HepG2 (cell line): Measurements from ENCODE around the gene TPM2. TPM values are rescaled to one million over a fixed set of nuclear protein-coding genes. Genes with fewer than 3 reads are reported as not detected.
A peak's percentile ranks its signal among the peaks of the same experiment; 100 is the strongest.

Experiments used
- ATAC-seq: fragments of 200-7000 bp; cut with Tn5 transposase; 3 replicates; pipeline ENCODE4 v1.9.1; 2020; ENCODE audit warnings: mild to moderate bottlenecking, moderate library complexity
- BruUV-seq: library from RNA; stranded (reverse); fragments of 400-500 nt; replicated peaks from 2 replicates; lab custom pipeline; 2021; lab: Mats Ljungman, UMichigan
- CTCF ChIA-PET: fragments of 300-600 bp; formaldehyde crosslinking; extraction: SDS; loops from one replicate; lab custom pipeline; 2021; ENCODE audit warnings: low total read pairs, inconsistent platforms, low intra/inter-chr PET ratio; lab: Yijun Ruan, JAX
- POLR2A ChIA-PET: fragments of 350-600 bp; sonication (Branson Sonifier 250); formaldehyde crosslinking; loops from one replicate; lab custom pipeline; 2020; ENCODE audit warnings: antibody characterized with exemption, inconsistent platforms; lab: Yijun Ruan, JAX
- DNase-seq: peaks from one replicate; pipeline ENCODE4 v3.0.0-alpha.2; 2015; ENCODE audit warnings: low spot score
- FAIRE-seq: peaks from 3 replicates; lab custom pipeline; 2011; peaks lifted over from hg19 to GRCh38; lab: Jason Lieb, UNC
- H2AFZ ChIP-seq: one replicate; pipeline ENCODE4 v1.6.1; 2011; ENCODE audit warnings: low read length, inconsistent platforms
- H3K27ac ChIP-seq: fragments of 300-600 bp; 3 replicates; pipeline ENCODE4 v1.8.0; 2011; ENCODE audit warnings: mixed run types, mild to moderate bottlenecking, mixed read lengths, low read length, inconsistent platforms; ENCODE audit not compliant: insufficient read depth; ENCODE audit errors: extremely low read length
- H3K27me3 ChIP-seq, 2 experiments: fragments of 200-600 bp in 1 of 2; 2 replicates in 1 of 2; 3 replicates in 1 of 2; pipeline versions ENCODE4 v1.6.0 to v1.8.0; 2011; ENCODE audit warnings: low read length in 2 of 2, mild to moderate bottlenecking in 2 of 2, moderate library complexity in 2 of 2, inconsistent platforms in 1 of 2; ENCODE audit not compliant: insufficient read depth in 2 of 2, control insufficient read depth in 1 of 2
- H3K36me3 ChIP-seq, 2 experiments: fragments of 200-600 bp in 1 of 2; replicated peaks in 1 of 2; 2 replicates in 1 of 2; 3 replicates in 1 of 2; pipeline versions ENCODE4 v1.5.1 to v1.8.0; 2011; ENCODE audit warnings: low read length in 2 of 2, inconsistent platforms in 1 of 2; ENCODE audit not compliant: insufficient read depth in 2 of 2, control insufficient read depth in 1 of 2
- H3K4me1 ChIP-seq: 2 replicates; pipeline ENCODE4 v1.5.1; 2012; ENCODE audit warnings: low read length, inconsistent platforms; ENCODE audit not compliant: insufficient read depth
- H3K4me2 ChIP-seq: 2 replicates; pipeline ENCODE4 v1.6.0; 2011; ENCODE audit warnings: low read depth, low read length, inconsistent platforms
- H3K4me3 ChIP-seq, 3 experiments: fragments of 200-600 bp in 1 of 3; sonication (generic), shearing (Covaris generic) in 1 of 3; replicated peaks in 1 of 3; 2 replicates each; pipeline ENCODE4 v1.5.1; 2011 to 2016; ENCODE audit warnings: low read length in 3 of 3, inconsistent platforms in 2 of 3, low read depth in 2 of 3, mild to moderate bottlenecking in 2 of 3, control low read depth in 1 of 3, mixed read lengths in 1 of 3; ENCODE audit not compliant: insufficient read depth in 1 of 3
- H3K79me2 ChIP-seq: one replicate; pipeline ENCODE4 v1.6.1; 2011; ENCODE audit warnings: low read length, inconsistent platforms; ENCODE audit not compliant: insufficient read depth
- H3K9ac ChIP-seq: 2 replicates; pipeline ENCODE4 v1.6.0; 2011; ENCODE audit warnings: mild to moderate bottlenecking, low read depth, low read length, inconsistent platforms; ENCODE audit not compliant: insufficient read depth
- H3K9me3 ChIP-seq: 2 replicates; pipeline ENCODE4 v1.5.1; 2012; ENCODE audit warnings: mild to moderate bottlenecking, low read length
- H4K20me1 ChIP-seq: 2 replicates; pipeline ENCODE4 v1.6.0; 2011; ENCODE audit warnings: inconsistent platforms, mild to moderate bottlenecking, low read length, moderate library complexity; ENCODE audit not compliant: insufficient read depth
- CC2D1A ChIP-seq: sonication (generic); formaldehyde crosslinking; IDR thresholded peaks from 2 replicates; pipeline ENCODE4 v1.8.1; 2023; ENCODE audit warnings: mild to moderate bottlenecking, missing genetic modification reagents
- HHEX ChIP-seq: IDR thresholded peaks from 2 replicates; pipeline ENCODE4 v1.6.1; 2016; ENCODE audit warnings: control low read depth
- HIC2 ChIP-seq: sonication (generic); formaldehyde crosslinking; IDR thresholded peaks from 2 replicates; pipeline ENCODE4 v1.9.0; 2022; ENCODE audit warnings: low read depth, missing genetic modification reagents
- JUNB ChIP-seq: sonication (generic); formaldehyde crosslinking; IDR thresholded peaks from 2 replicates; pipeline ENCODE4 v1.8.0; 2022; ENCODE audit warnings: missing genetic modification reagents, mild to moderate bottlenecking, borderline replicate concordance
- MAZ ChIP-seq, 2 experiments: sonication (generic) in 1 of 2; formaldehyde crosslinking in 1 of 2; IDR thresholded peaks; 2 replicates each; pipeline versions ENCODE4 v1.5.0 to v1.6.1; 2012 to 2020; ENCODE audit warnings: low read depth in 2 of 2, mild to moderate bottlenecking in 2 of 2, borderline replicate concordance in 1 of 2, improper control_type of control experiment in 1 of 2, low read length in 1 of 2, missing genetic modification reagents in 1 of 2, moderate library complexity in 1 of 2
- MIER2 ChIP-seq: IDR thresholded peaks from 2 replicates; pipeline ENCODE4 v1.6.1; 2016; ENCODE audit warnings: missing biosample characterization, missing genetic modification reagents
- NAIF1 ChIP-seq: sonication (generic); formaldehyde crosslinking; IDR thresholded peaks from 2 replicates; pipeline ENCODE4 v1.5.0; 2020; ENCODE audit warnings: mild to moderate bottlenecking, missing genetic modification reagents, borderline replicate concordance
- NFRKB ChIP-seq: fragments of 450-650 bp; IDR thresholded peaks from 2 replicates; pipeline ENCODE4 v1.6.1; 2017
- ONECUT2 ChIP-seq: sonication (generic); formaldehyde crosslinking; IDR thresholded peaks from 2 replicates; pipeline ENCODE4 v1.4.0; 2020; ENCODE audit warnings: missing genetic modification reagents
- SRF ChIP-seq: IDR thresholded peaks from 2 replicates; pipeline ENCODE4 v1.6.1; 2011; ENCODE audit warnings: mild to moderate bottlenecking, low read depth, low read length, moderate library complexity
- SRSF4 ChIP-seq: fragments of 200-400 bp; formaldehyde crosslinking; IDR thresholded peaks from one replicate; pipeline ENCODE4 v1.6.1; 2018; ENCODE audit warnings: mild to moderate bottlenecking, low read depth, low read length, moderate library complexity; ENCODE audit not compliant: poor library complexity, severe bottlenecking
- TERF1 ChIP-seq: sonication (generic); formaldehyde crosslinking; IDR thresholded peaks from 2 replicates; pipeline ENCODE4 v1.8.0; 2022; ENCODE audit warnings: mild to moderate bottlenecking, missing genetic modification reagents, moderate library complexity
- YEATS2 ChIP-seq: sonication (generic); formaldehyde crosslinking; IDR thresholded peaks from 2 replicates; pipeline ENCODE4 v1.4.0; 2020; ENCODE audit warnings: missing genetic modification reagents, borderline replicate concordance
- ZFP62 ChIP-seq: sonication (generic); formaldehyde crosslinking; IDR thresholded peaks from 2 replicates; pipeline ENCODE4 v1.4.0; 2020; ENCODE audit warnings: missing genetic modification reagents
- ZNF3 ChIP-seq: IDR thresholded peaks from 2 replicates; pipeline ENCODE4 v1.7.0; 2017; ENCODE audit warnings: inconsistent platforms
- ZNF326 ChIP-seq: sonication (generic); formaldehyde crosslinking; IDR thresholded peaks from 2 replicates; pipeline ENCODE4 v1.4.0; 2020; ENCODE audit warnings: missing genetic modification reagents, borderline replicate concordance
- ZNF362 ChIP-seq: sonication (generic); formaldehyde crosslinking; IDR thresholded peaks from 2 replicates; pipeline ENCODE4 v1.4.0; 2020; ENCODE audit warnings: missing genetic modification reagents, mild to moderate bottlenecking, borderline replicate concordance
- ZNF446 ChIP-seq: sonication (generic); formaldehyde crosslinking; IDR thresholded peaks from 2 replicates; pipeline ENCODE4 v1.5.0; 2020; ENCODE audit warnings: mild to moderate bottlenecking, missing genetic modification reagents
- ZNF883 ChIP-seq: sonication (generic); formaldehyde crosslinking; IDR thresholded peaks from 2 replicates; pipeline ENCODE4 v1.5.1; 2020; ENCODE audit warnings: mild to moderate bottlenecking, missing genetic modification reagents; ENCODE audit errors: not compliant biosample characterization
- WGBS: methylation state at CpG from one replicate; pipeline ENCODE4 v1.1.6; 2017; ENCODE audit warnings: low lambda C conversion rate; 5-methylcytosine and 5-hydroxymethylcytosine counted together
- in situ Hi-C: cut with HindIII; loops from 2 replicates; pipeline ENCODE4 v1.10.0; 2017; ENCODE audit warnings: low pct_unique_long_range_greater_than_20kb; ENCODE audit not compliant: extremely low pct_ligation_motif_present
- intact Hi-C: fragments of 100-400 bp; cut with micrococcal nuclease; formaldehyde crosslinking; loops from one replicate; pipeline ENCODE4 v1.10.0; 2022; ENCODE audit not compliant: unreplicated experiment
- polyA plus RNA-seq, 8 experiments: library from polyadenylated mRNA; depleted of rRNA in 3 of 8; stranded (reverse) in 7 of 8; unstranded in 1 of 8; fragments of >200 nt; fragmentation: Illumina TruSeq in 4 of 8; extraction: Trizol in 4 of 8; gene quantifications; 2 replicates each; pipeline versions ENCODE4 v1.2.1 to v1.2.3, GENCODE V29; 2011 to 2016; ENCODE audit warnings: low read depth in 4 of 8, missing spikeins in 1 of 8, mixed read lengths in 1 of 8; ENCODE audit not compliant: insufficient read depth in 1 of 8
- total RNA-seq, 5 experiments: library from RNA; depleted of rRNA; stranded (reverse); fragments of >200 nt; fragmentation: Illumina TruSeq; extraction: Trizol; gene quantifications; 2 replicates each; pipeline ENCODE4 v1.2.3, GENCODE V29; 2016; ENCODE audit warnings: low read depth in 1 of 5

TPM2 gene
- total and polyA plus RNA-seq, 2 of the 13 experiments (the other 11 are each of a cell fraction or from before 2014, with no cell fraction given): 3.1 to 10.7 TPM

- H3K27ac ChIP-seq: peak overlapping the region; percentile 95
- H4K20me1 ChIP-seq: peaks cover 30% of the 10 kb centered on the region
- no peak for FAIRE-seq
- POLR2A ChIA-PET: interaction anchor here (1.0 to 4.1 kb wide), 6 partner anchors 17 to 84 kb away, joined by 3 to 102 read pairs (median 20); partner anchors contain the start of genes ARHGEF39, CCDC107, GBA2 and HINT2
- TF ChIP-seq ZNF446 (CRISPR knock-in tag): no peak
- TF ChIP-seq ONECUT2 (CRISPR knock-in tag): no peak
- no peak for TF ChIP-seq HHEX
- no peak for TF ChIP-seq ZNF326 (CRISPR knock-in tag)
- no peak for TF ChIP-seq MIER2 (CRISPR knock-in tag)
- no peak for TF ChIP-seq ZNF362 (CRISPR knock-in tag)
- TF ChIP-seq SRSF4: no peak
- TF ChIP-seq HIC2 (CRISPR knock-in tag): no peak
- TF ChIP-seq YEATS2 (CRISPR knock-in tag): no peak
- TF ChIP-seq TERF1 (CRISPR knock-in tag): no peak
- TF ChIP-seq JUNB: no peak
- TF ChIP-seq NFRKB: no peak
- TF ChIP-seq CC2D1A: no peak
- TF ChIP-seq ZNF3 (CRISPR knock-in tag): no peak
- TF ChIP-seq NAIF1: no peak
- no peak for TF ChIP-seq ZNF883 (CRISPR knock-in tag)
- no peak for TF ChIP-seq ZFP62 (CRISPR knock-in tag)
- no peak for TF ChIP-seq SRF
- no peak for TF ChIP-seq MAZ (IDR thresholded peaks at IDR 0.05; ENCODE audit: borderline replicate concordance, low read depth, low read length)
- TF ChIP-seq MAZ (CRISPR knock-in tag; IDR thresholded peaks at IDR 0.05; ENCODE audit: low read depth): no peak
- intact Hi-C loops: loop anchor here (5.0 to 10.0 kb wide), 2 partner anchors 97 to 236 kb away; partner anchors contain the start of genes FAM221B, RUSC2 and TMEM8B
- BruUV-seq: no TSS peak
- ATAC-seq: no peak
- H2AFZ ChIP-seq: no peak overlapping the region
- no peaks in the 10 kb centered on the region; a peak in 1 of 5 replicates for H3K27me3 ChIP-seq
- CTCF ChIA-PET: no interaction called here
- peaks cover 64% of the 10 kb centered on the region for H3K4me1 ChIP-seq
- DNase-seq: no peak
- peaks cover 64% of the 10 kb centered on the region for H3K79me2 ChIP-seq
- peaks cover 2 to 23% of the 10 kb centered on the region in 2 experiments; a peak in 4 of 5 replicates for H3K36me3 ChIP-seq
- peak overlapping the region; percentile 92 to 98 (median 92); a peak in 5 of 6 replicates for H3K4me3 ChIP-seq
- in situ Hi-C loops: no loop called here
- H3K9ac ChIP-seq: peak overlapping the region; percentile 86
- peak overlapping the region; percentile 98 for H3K4me2 ChIP-seq
- H3K9me3 ChIP-seq: no peaks in the 10 kb centered on the region
- WGBS: 98% methylated on average over 2 of the region's 2 CpGs
Observed at GRCh38 chr9:35730486-35730854, 40.7 kb upstream of the TPM2 start.
